HG03378 (cell line): ENCODE measurements around the gene LARP4B.

Experiments
- ATAC-seq: cut with Tn5 transposase; IDR thresholded peaks from one replicate; pipeline ENCODE4 v1.9.1; 2021; ENCODE audit warnings: mild to moderate bottlenecking, moderate library complexity; ENCODE audit not compliant: unreplicated experiment

Gene LARP4B

GRCh38 chr10:810351-810846, 121.1 kb downstream of the LARP4B start:
- no peak for ATAC-seq

GRCh38 chr10:809671-810350, 121.7 kb downstream of the LARP4B start:
- no peak for ATAC-seq

DNA sequence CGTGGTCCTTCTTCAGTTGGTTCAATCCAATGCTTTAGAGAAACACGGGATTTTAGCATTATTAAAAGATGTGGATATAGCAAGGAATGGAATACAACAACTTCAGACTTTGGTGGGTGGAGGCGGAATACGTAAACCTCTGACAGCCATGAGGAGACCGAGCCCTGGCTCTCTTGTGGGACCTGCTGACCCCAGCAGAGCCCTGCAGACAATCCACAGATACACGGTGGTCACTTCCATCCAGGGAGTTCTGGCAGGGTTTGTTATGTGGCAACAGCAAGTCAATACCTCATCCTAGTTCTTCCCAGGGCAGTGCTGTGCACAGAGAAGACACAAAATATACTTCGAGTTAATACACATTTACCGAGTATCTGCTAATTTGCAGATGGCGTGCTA, 123.5 kb downstream of the LARP4B start:
- ATAC-seq = no peak

DNA sequence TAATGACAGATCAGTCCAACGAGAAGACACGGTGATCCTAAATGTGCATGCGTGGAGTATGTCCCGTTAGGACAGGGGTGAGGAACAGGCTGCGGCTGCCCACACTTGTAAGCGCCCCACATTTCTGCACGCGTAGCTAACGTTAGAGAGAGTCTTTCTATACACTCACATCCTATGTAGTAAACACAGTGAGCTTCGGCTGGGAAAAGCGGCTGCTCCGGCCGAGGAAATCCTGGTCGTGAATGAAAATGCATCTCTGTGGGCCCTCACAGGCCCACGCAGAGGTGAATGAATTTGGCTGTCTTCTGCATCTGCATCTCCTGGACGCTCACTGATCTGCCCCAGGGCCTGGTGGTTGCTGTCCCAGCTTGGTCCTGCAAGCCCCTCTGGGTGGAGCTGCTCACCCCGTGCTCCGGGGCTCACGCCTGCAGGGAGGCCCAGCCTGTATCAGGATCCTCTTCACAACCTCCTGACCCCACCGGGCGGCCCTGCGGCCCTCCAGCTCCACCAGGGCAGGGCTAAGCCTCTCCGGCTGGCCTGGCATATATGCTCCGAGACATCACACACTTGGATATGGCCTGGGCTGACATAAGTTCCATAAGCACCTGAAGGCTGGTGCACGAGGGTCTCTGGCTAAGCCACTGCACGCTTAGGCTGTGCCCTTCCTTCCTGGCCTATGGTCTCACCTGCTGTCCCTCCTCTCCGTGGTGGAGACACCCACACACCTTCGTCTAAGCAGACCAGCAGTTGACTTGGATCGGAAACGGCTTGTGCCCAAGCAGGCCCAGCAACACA, 124.1 kb downstream of the LARP4B start:
- no peak for ATAC-seq

DNA sequence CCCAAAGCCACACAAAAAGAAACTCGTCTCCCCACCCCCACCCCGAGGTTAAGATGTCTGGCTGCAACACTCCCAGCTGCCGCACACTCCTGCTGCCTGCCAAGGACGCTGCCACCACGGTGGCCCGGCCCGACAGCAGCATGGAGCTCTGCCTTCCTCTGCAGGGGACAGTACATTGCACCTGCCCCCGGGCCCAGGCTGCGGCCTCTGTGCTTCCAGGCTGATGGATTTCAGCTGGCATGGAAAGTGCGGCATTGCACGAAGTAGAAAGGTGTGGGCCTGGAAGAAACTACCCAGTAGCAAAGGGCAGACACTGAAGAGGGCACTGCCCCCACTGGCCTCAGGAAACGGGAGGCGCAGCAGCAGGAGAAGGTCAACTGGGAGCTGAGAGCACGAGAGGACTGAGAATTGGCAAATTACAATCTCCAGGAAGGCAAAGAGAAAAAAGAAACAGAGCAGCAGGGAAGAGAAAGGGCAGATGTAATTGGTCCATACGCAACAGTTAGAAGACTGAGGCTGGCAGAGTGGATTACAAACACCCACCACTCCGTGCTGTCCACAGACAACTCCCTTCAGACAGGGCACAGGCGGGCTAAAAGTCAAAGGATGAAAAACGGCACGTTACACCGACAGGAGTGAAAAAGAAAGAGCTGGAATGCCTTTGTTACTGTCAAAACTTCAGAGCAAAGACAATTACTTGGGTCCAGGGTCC, 124.9 kb downstream of the LARP4B start:
- ATAC-seq = no peak

- no peak for ATAC-seq
Observed at GRCh38 chr10:805620-806305, 125.7 kb downstream of the LARP4B start.

- ATAC-seq = no peak
Observed at GRCh38 chr10:804787-805619, 126.5 kb downstream of the LARP4B start.

GRCh38 chr10:804191-804781, 127.2 kb downstream of the LARP4B start:
- ATAC-seq = no peak

DNA sequence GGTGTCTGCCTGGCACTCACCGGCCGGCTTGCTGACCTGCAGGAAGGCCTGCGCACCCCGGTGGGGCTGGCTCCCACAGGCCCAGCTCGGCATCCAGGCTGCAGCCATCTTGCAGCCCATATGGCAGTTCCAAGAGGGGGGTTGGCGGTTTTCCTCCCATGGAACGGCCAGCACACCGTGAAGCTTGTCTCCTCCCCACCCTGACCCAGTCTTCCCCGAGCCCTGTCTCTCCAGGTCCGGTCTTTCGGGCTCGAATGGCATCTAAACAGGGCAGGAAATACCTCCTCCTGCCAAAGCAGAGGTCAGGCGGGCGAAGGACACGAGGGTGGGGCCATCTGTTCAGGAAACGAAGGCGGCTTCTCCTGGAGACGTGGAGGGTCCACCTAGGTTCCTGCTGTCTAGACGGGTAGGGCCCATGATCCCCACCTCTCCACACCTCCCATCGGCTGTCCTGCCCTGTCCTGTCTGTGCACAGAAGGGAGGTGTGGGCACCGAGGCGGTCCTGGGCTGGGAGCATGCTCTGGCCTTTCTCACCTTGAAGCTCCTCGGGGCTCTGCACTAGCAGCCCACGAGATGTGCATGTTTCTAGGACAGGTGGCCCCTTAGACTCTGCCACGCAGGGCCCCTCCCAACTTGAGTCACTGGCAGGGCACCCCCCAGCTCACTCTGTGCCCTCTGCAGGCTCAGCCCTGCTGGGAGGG, 128.3 kb downstream of the LARP4B start:
- ATAC-seq = no peak

DNA sequence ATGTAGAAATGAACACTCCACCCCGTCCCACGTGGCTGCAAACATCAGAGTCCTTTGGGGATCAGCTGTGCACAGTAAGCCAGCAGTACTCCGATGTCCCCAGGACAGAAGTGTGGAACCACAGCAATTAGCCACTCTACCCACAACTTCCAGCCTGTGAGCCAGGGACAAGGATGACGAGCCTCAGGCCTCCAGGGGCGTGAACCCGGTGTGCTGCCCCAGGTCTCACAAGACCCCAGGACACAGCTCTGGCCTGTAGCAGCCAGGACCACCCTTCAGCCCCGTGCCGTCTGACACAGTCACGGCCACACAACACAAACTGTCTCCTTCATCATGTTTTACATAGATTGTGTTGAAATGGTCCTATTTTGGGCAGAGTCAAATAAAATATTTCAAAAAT, 129.0 kb downstream of the LARP4B start:
- ATAC-seq = no peak

DNA sequence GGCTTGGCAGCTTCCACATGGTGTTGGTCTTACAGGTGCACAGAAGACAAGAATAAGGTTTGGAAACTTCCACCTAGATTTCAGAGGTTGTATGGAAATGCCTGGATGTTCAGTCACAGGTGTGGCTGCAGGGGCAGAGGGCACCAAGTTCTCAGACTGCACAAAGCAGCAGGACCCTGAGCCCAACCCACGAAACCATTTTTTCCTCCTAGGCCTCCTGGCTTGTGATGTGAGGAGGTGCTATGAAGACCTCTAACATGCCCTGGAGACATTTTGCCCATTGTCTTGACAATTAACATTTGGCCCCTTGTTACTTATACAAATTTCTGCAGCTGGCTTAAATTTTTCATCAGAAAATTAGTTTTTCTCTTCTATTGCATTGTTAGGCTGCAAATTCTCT, 134.3 kb downstream of the LARP4B start:
- no peak for ATAC-seq

- ATAC-seq = no peak
Observed at GRCh38 chr10:796233-796632, 135.3 kb downstream of the LARP4B start.

GRCh38 chr10:794382-794956, 137.0 kb downstream of the LARP4B start:
- no peak for ATAC-seq

DNA sequence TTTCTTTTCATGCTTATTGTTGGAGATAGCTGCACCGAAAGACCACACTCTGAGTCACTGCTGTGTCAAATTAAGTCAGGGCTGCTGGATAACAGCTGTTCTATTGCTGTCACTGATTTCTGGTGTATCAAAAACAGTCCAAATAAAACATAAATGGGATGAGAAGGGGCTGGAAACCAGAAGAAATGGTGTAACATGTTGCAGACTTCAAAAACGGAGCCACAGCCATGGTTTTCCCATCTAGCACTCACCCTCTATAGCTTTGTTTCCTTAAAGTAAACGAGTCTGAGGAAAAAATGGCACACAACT, 138.8 kb downstream of the LARP4B start:
- ATAC-seq = no peak

- ATAC-seq = no peak
Observed at GRCh38 chr10:792083-792791, 139.3 kb downstream of the LARP4B start.

DNA sequence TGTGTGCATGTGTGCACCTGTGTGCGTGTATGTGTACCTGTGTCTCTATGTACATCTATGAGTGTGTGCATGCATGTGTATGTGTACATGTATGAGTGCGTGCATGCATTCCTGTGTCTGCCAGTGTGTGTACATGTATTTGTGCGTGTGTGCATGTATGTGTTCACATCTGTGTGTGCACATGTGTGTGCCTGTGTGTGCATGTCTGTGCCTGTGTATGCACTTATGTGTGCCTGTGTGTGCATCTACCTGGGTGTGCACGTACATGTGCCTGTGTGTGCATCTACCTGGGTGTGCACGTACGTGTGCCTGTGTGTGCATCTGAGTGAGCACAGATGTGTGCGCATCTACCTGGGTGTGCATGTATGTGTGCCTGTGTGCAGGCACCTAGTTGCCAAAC, 139.9 kb downstream of the LARP4B start:
- ATAC-seq = no peak

- ATAC-seq = no peak
Observed at GRCh38 chr10:790821-791551, 140.5 kb downstream of the LARP4B start.
